A673 (cell line): ENCODE results near the gene SUMF1. TPM values are rescaled to one million over a fixed set of nuclear protein-coding genes. Genes with fewer than 3 reads are reported as not detected.
A peak's percentile ranks its signal among the peaks of the same experiment; 100 is the strongest.

Source experiments
- BruUV-seq: library from RNA; stranded (reverse); fragments of 400-500 nt; replicated peaks from 2 replicates; lab custom pipeline; 2021; lab: Mats Ljungman, UMichigan
- CTCF ChIA-PET: fragments of 300-600 bp; sonication (Branson Sonifier 250); formaldehyde crosslinking; loops from one replicate; lab custom pipeline; 2022; ENCODE audit warnings: antibody characterized with exemption; lab: Charles Lee
- POLR2A ChIA-PET: fragments of 300-600 bp; sonication (Branson Sonifier 250); formaldehyde crosslinking; loops from one replicate; lab custom pipeline; 2022; ENCODE audit warnings: antibody characterized with exemption; ENCODE audit not compliant: low non-redundant PET; lab: Charles Lee
- DNase-seq: peaks from one replicate; pipeline ENCODE4 v3.0.0-alpha.2; 2015; ENCODE audit warnings: low spot score
- H3K27ac ChIP-seq: fragments of 200-600 bp; sonication (generic); 2 replicates; pipeline ENCODE4 v1.5.1; 2016; ENCODE audit warnings: mixed run types, low read depth, mild to moderate bottlenecking, mixed read lengths, antibody characterized with exemption, low read length; ENCODE audit not compliant: poor library complexity, severe bottlenecking
- H3K27me3 ChIP-seq: fragments of 200-600 bp; sonication (generic); replicated peaks from 2 replicates; pipeline ENCODE4 v1.6.1; 2017; ENCODE audit warnings: mixed run types, low read depth, mild to moderate bottlenecking, mixed read lengths, antibody characterized with exemption, low read length; ENCODE audit not compliant: insufficient read depth, poor library complexity
- H3K36me3 ChIP-seq: fragments of 200-600 bp; sonication (generic); 2 replicates; pipeline ENCODE4 v1.6.1; 2016; ENCODE audit warnings: mixed run types, mild to moderate bottlenecking, mixed read lengths, antibody characterized with exemption, low read length; ENCODE audit not compliant: insufficient read depth, poor library complexity, severe bottlenecking
- H3K4me1 ChIP-seq: fragments of 200-600 bp; sonication (generic); 2 replicates; pipeline ENCODE4 v1.6.1; 2017; ENCODE audit warnings: mixed run types, mild to moderate bottlenecking, mixed read lengths, antibody characterized with exemption, low read length; ENCODE audit not compliant: insufficient read depth, poor library complexity, severe bottlenecking
- H3K4me3 ChIP-seq: fragments of 200-600 bp; sonication (generic); 2 replicates; pipeline ENCODE4 v1.5.1; 2016; ENCODE audit warnings: low read depth, mixed run types, mild to moderate bottlenecking, mixed read lengths, low read length; ENCODE audit not compliant: poor library complexity, severe bottlenecking
- H3K9me3 ChIP-seq: fragments of 200-600 bp; sonication (generic); 2 replicates; pipeline ENCODE4 v1.6.1; 2016; ENCODE audit warnings: mixed run types, low read depth, mild to moderate bottlenecking, mixed read lengths, antibody characterized with exemption, low read length; ENCODE audit not compliant: poor library complexity, severe bottlenecking
- CTCF ChIP-seq: fragments of 300-800, 200-600 bp; sonication (generic); conservative IDR thresholded peaks from 2 replicates; pipeline ENCODE4 v1.5.1; 2017; ENCODE audit warnings: low read depth, mild to moderate bottlenecking, antibody characterized with exemption, low read length, moderate library complexity, mixed read lengths
- EZH2 ChIP-seq: fragments of 200-600 bp; sonication (generic); IDR thresholded peaks from 2 replicates; pipeline ENCODE4 v1.6.1; 2017; ENCODE audit warnings: borderline replicate concordance, low read depth, mild to moderate bottlenecking, mixed read lengths, antibody characterized with exemption, low read length; ENCODE audit not compliant: poor library complexity, severe bottlenecking
- intact Hi-C: fragments of 100-400 bp; cut with micrococcal nuclease; formaldehyde crosslinking; loops from one replicate; pipeline ENCODE4 v1.10.0; 2022; ENCODE audit not compliant: unreplicated experiment
- total RNA-seq: library from RNA; stranded (reverse); gene quantifications from 2 replicates; pipeline ENCODE4 v1.2.3, GENCODE V29; 2021

Gene SUMF1
- total RNA-seq, 1 experiment from 2014 or later: 7.8 TPM

GRCh38 chr3:4321732-4322131, 145.3 kb downstream of the SUMF1 start:
- BruUV-seq: no TSS peak
- H3K4me3 ChIP-seq: no peak overlapping the region
- no peaks in the 10 kb centered on the region for H3K9me3 ChIP-seq
- TF ChIP-seq CTCF (no peak), EZH2 (no peak)
- peaks cover 8% of the 10 kb centered on the region for H3K36me3 ChIP-seq
- DNase-seq: no peak
- no peak overlapping the region for H3K27ac ChIP-seq
- ChIA-PET CTCF (no interaction called here), POLR2A (no interaction called here)
- H3K4me1 ChIP-seq: peaks cover 12% of the 10 kb centered on the region
- H3K27me3 ChIP-seq: no peaks in the 10 kb centered on the region
- intact Hi-C loops: no loop called here

GRCh38 chr3:4320096-4320911, 146.8 kb downstream of the SUMF1 start:
- no peaks in the 10 kb centered on the region for H3K9me3 ChIP-seq
- peaks cover 8% of the 10 kb centered on the region for H3K36me3 ChIP-seq
- CTCF ChIA-PET: no interaction called here
- H3K4me1 ChIP-seq: peaks cover 12% of the 10 kb centered on the region
- no peak overlapping the region for H3K4me3 ChIP-seq
- no peaks in the 10 kb centered on the region for H3K27me3 ChIP-seq
- peak; percentile 21 for DNase-seq
- no TSS peak for BruUV-seq
- TF ChIP-seq CTCF (no peak), EZH2 (no peak)
- POLR2A ChIA-PET: no interaction called here
- intact Hi-C loops: no loop called here
- no peak overlapping the region for H3K27ac ChIP-seq

- DNase-seq: no peak
- BruUV-seq: no TSS peak
- CTCF ChIA-PET: interaction anchor here (0.5 kb wide), 1 partner anchor 934 kb away, joined by 3 read pairs; no protein-coding TSS in a partner anchor
- Histone ChIP-seq H3K4me3 (no peak overlapping the region), H3K36me3 (peaks cover 14% of the 10 kb centered on the region), H3K4me1 (peaks cover 8% of the 10 kb centered on the region), H3K27ac (no peak overlapping the region), H3K9me3 (no peaks in the 10 kb centered on the region), H3K27me3 (no peaks in the 10 kb centered on the region)
- intact Hi-C loops: no loop called here
- peak; percentile 56 for TF ChIP-seq CTCF
- TF ChIP-seq EZH2: no peak
- POLR2A ChIA-PET: no interaction called here
Observed at GRCh38 chr3:4314688-4315087, 152.4 kb downstream of the SUMF1 start.
